Measurements from ENCODE around the gene C17orf100.

The C17orf100 gene

DNA sequence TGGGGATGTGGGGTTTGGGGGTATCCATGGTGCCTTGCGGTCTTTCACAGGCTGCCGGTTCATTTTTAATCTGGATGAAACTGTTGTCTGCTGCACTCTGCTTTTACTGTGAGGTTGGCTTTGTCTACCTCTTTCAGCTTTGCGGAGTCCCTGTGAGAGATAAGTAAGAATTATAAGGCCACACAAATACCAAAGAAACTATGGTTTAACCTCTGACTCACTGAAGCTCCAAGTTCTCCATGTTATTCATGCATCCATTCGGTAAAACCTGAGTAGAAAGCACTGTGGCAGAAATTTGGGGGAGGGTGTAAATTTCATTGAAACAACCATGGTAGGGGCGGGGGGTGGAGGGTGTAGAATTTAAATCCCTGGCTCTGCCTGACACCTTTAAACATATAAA is 41.6 kb upstream of the C17orf100 start:
- no peak for DNase-seq
- peaks cover 63 to 76% (median 65%) of the 10 kb centered on the region in 3 donors for H3K36me3 ChIP-seq
- H3K27me3 ChIP-seq: no peaks in the 10 kb centered on the region
- TF ChIP-seq, protein P1, sequence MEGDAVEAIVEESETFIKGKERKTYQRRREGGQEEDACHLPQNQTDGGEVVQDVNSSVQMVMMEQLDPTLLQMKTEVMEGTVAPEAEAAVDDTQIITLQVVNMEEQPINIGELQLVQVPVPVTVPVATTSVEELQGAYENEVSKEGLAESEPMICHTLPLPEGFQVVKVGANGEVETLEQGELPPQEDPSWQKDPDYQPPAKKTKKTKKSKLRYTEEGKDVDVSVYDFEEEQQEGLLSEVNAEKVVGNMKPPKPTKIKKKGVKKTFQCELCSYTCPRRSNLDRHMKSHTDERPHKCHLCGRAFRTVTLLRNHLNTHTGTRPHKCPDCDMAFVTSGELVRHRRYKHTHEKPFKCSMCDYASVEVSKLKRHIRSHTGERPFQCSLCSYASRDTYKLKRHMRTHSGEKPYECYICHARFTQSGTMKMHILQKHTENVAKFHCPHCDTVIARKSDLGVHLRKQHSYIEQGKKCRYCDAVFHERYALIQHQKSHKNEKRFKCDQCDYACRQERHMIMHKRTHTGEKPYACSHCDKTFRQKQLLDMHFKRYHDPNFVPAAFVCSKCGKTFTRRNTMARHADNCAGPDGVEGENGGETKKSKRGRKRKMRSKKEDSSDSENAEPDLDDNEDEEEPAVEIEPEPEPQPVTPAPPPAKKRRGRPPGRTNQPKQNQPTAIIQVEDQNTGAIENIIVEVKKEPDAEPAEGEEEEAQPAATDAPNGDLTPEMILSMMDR (IDR thresholded peaks at IDR 0.05): no peak
- H3K27ac ChIP-seq: no peak overlapping the region
- no peak overlapping the region for H3K4me3 ChIP-seq
- no peaks in the 10 kb centered on the region for H3K4me1 ChIP-seq
- intact Hi-C loops (cut with DNase I; ENCODE audit: low total_unique reads): no loop called here
- no peaks in the 10 kb centered on the region for H3K9me3 ChIP-seq

DNA sequence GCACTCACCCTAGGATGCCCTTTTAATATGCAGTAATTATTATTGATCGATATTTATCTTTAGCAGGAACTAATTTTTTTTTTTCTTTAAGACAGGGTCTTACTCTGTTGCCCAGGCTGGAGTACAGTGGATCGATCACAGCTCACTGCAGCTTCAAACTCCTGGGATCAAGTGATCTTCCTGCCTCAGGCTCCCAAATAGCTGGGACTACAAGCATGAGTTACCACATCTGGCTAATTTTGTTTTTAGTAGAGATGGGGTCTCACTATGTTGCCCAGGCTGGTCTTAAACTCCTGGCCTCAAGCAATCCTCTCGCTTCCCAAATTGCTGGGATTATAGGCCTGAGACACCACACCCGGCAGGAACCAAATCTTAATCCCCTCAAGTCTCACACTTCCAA is 40.3 kb upstream of the C17orf100 start:
- TF ChIP-seq, protein P1 (IDR thresholded peaks at IDR 0.05): no peak
- H3K4me1 ChIP-seq: no peaks in the 10 kb centered on the region

DNA sequence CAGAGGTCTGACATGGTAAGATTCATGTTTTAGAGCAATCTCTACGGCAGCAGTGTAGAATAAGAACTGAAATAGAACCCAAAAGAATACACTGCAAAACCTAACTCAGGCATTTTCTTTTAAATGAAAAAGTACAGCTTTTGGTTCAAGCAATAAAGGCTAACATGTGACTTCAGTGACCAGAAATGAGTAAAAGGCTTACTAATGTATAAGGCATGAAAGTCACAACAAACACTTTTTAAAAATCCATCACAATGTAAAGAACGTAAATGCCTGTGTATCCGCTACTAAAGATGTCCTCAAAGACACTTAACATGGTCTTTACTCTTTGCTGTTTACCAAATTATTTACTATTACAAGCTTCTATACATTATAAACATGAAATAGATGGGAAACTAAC is 27.6 kb upstream of the C17orf100 start:
- H3K4me3 ChIP-seq: no peak overlapping the region
- no peak for DNase-seq
- TF ChIP-seq, protein P1 (IDR thresholded peaks at IDR 0.05): no peak
- no peak overlapping the region for H3K27ac ChIP-seq
- intact Hi-C loops (cut with DNase I; ENCODE audit: low total_unique reads): no loop called here
- H3K9me3 ChIP-seq: no peaks in the 10 kb centered on the region
- peaks cover 0 to 10% (median 0%) of the 10 kb centered on the region in 4 donors for H3K4me1 ChIP-seq
- no peaks in the 10 kb centered on the region for H3K27me3 ChIP-seq
- peaks cover 28 to 98% (median 40%) of the 10 kb centered on the region in 3 donors for H3K36me3 ChIP-seq

More for the DNA sequence above, 40.3 kb upstream of the C17orf100 start:
- H3K27ac ChIP-seq: no peak overlapping the region
- H3K9me3 ChIP-seq: no peaks in the 10 kb centered on the region
- DNase-seq: no peak
- intact Hi-C loops (cut with DNase I; ENCODE audit: low total_unique reads): no loop called here
- peaks cover 55 to 75% (median 64%) of the 10 kb centered on the region in 3 donors for H3K36me3 ChIP-seq
- H3K27me3 ChIP-seq: no peaks in the 10 kb centered on the region
- H3K4me3 ChIP-seq: no peak overlapping the region

DNA sequence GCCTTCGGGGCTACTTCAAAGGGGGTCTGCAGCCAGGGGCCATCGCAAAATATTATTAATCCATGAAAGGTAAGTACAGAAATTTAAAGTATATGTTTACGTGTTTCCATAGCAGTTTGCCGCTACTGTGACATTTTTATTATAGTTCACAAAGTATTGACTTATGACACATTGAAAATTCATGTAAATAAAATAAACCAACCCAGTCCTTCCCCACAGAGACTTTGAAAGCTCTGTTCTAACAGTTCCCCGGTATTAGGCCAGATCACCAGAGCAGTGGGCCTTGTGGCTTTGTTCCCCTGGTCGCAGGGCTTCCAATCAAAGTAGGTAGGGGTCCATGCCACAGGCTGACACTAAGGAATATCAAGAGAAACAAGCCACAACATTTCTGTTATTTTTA is 24.9 kb upstream of the C17orf100 start:
- Histone ChIP-seq H3K27me3 (no peaks in the 10 kb centered on the region), H3K9me3 (no peaks in the 10 kb centered on the region), H3K27ac (no peak overlapping the region), H3K4me3 (no peak overlapping the region), H3K4me1 (no peaks in the 10 kb centered on the region), H3K36me3 (peaks cover 10 to 91% (median 31%) of the 10 kb centered on the region in 3 donors)
- TF ChIP-seq, protein P1 (IDR thresholded peaks at IDR 0.05): no peak
- intact Hi-C loops (cut with DNase I; ENCODE audit: low total_unique reads): no loop called here
- DNase-seq: no peak

DNA sequence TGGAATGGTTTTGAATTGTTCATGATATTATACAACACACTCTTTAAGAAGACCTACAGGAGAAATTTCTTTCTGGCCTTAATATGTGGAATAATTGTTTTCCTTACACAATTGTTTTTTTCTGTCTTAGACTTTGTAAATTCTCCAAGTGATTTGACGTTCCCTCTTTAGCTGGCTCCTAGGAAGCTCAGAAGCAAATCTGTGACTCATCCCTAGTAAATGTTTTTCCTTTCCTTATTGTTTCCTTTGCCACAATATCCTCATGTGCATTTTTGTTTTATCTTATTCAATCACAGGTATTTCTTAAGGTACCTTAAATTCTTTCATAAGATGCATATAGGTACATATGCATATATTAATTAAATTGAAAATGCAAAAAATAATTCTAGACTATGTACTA is 24.5 kb upstream of the C17orf100 start:
- TF ChIP-seq, protein P1 (IDR thresholded peaks at IDR 0.05): no peak
- Histone ChIP-seq H3K4me1 (no peaks in the 10 kb centered on the region), H3K27me3 (no peaks in the 10 kb centered on the region), H3K4me3 (no peak overlapping the region), H3K36me3 (peaks cover 14 to 91% (median 35%) of the 10 kb centered on the region in 3 donors), H3K9me3 (no peaks in the 10 kb centered on the region), H3K27ac (no peak overlapping the region)
- intact Hi-C loops (cut with DNase I; ENCODE audit: low total_unique reads): no loop called here
- DNase-seq: no peak

DNA sequence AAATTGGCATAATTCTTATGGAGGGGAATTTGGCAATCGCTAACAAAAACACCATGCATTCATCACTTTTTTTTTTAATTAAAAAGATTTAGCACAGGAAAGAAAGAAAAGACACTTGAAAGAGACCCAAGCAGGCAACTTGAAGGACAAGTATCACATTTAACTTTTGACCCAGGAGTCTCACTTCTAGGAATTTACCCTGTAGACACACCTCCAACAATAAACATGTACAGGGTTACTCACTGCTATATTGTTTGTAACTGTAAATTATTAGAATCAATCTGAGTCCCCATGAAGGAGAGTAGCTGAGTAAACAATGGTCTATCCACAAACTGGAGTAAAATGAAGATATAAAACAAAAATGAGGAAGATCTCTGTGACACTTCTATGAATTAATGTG is 21.2 kb upstream of the C17orf100 start:
- H3K4me1 ChIP-seq: no peaks in the 10 kb centered on the region
- H3K27ac ChIP-seq: no peak overlapping the region
- no peak for DNase-seq
- TF ChIP-seq, protein P1 (IDR thresholded peaks at IDR 0.05): no peak
- intact Hi-C loops (cut with DNase I; ENCODE audit: low total_unique reads): no loop called here
- H3K4me3 ChIP-seq: no peak overlapping the region
- H3K27me3 ChIP-seq: no peaks in the 10 kb centered on the region
- no peaks in the 10 kb centered on the region for H3K9me3 ChIP-seq
- H3K36me3 ChIP-seq: peaks cover 40 to 86% (median 41%) of the 10 kb centered on the region in 3 donors

Data from tibial artery (tissue), 4 donors.